Activated CD4-positive, CD25-positive, alpha-beta regulatory T cell treated with anti-CD3 and anti-CD28 coated beads, Interleukin-2, amount 50 U/mL, for 72 hours (primary cell): Measurements from ENCODE around the gene KRT5.

Experiments used
- DNase-seq: peaks from one replicate; pipeline ENCODE4 v3.0.0; 2021

KRT5 gene

GRCh38 chr12:52535574-52535973 lies 15.4 kb upstream of the KRT5 start:
- no peak for DNase-seq

GRCh38 chr12:52534482-52534881 lies 14.3 kb upstream of the KRT5 start:
- no peak for DNase-seq

GRCh38 chr12:52533686-52534470 lies 13.7 kb upstream of the KRT5 start:
- DNase-seq: no peak

GRCh38 chr12:52532636-52533035 lies 12.4 kb upstream of the KRT5 start:
- no peak for DNase-seq

GRCh38 chr12:52531566-52532300 lies 11.5 kb upstream of the KRT5 start:
- DNase-seq: no peak

- DNase-seq: no peak
Measured at GRCh38 chr12:52530905-52531304, 10.7 kb upstream of the KRT5 start.

GRCh38 chr12:52530366-52530765 lies 10.2 kb upstream of the KRT5 start:
- no peak for DNase-seq

- no peak for DNase-seq
Measured at GRCh38 chr12:52529846-52530245, 9.7 kb upstream of the KRT5 start.

- no peak for DNase-seq
Measured at GRCh38 chr12:52529417-52529816, 9.2 kb upstream of the KRT5 start.

- no peak for DNase-seq
Measured at GRCh38 chr12:52528641-52529143, 8.5 kb upstream of the KRT5 start.

- DNase-seq: no peak
Measured at GRCh38 chr12:52527121-52527800, 7.1 kb upstream of the KRT5 start.

- no peak for DNase-seq
Measured at GRCh38 chr12:52526511-52526951, 6.3 kb upstream of the KRT5 start.

- DNase-seq: no peak
Measured at GRCh38 chr12:52525661-52526499, 5.7 kb upstream of the KRT5 start.

- DNase-seq: no peak
Measured at GRCh38 chr12:52524898-52525591, 4.9 kb upstream of the KRT5 start.

- no peak for DNase-seq
Measured at GRCh38 chr12:52524241-52524897, 4.2 kb upstream of the KRT5 start.

GRCh38 chr12:52523824-52524223 lies 3.6 kb upstream of the KRT5 start:
- no peak for DNase-seq

GRCh38 chr12:52522346-52523011 lies 2.3 kb upstream of the KRT5 start:
- DNase-seq: no peak

- DNase-seq: no peak
Measured at GRCh38 chr12:52521568-52522266, 1.5 kb upstream of the KRT5 start.

- no peak for DNase-seq
Measured at GRCh38 chr12:52521175-52521567, 977 bp upstream of the KRT5 start.

GRCh38 chr12:52519387-52519703 lies 849 bp downstream of the KRT5 start:
- DNase-seq: no peak
